ENCODE results near the gene HERC3. TPM values are rescaled to one million over a fixed set of nuclear protein-coding genes. Genes with fewer than 3 reads are reported as not detected.

The HERC3 gene
- total and polyA plus RNA-seq, 9 donors: 9.1 to 14.7 (median 12.7) TPM

- WGBS (ENCODE audit: insufficient coverage): 97% methylated on average over 3 of the region's 6 CpGs
- peak overlapping the region; percentile 76 for H3K27ac ChIP-seq (ENCODE audit: low read length)
- no peaks in the 10 kb centered on the region for H3K9me3 ChIP-seq (replicated peaks; ENCODE audit: control insufficient read depth, low read depth, low read length)
- DNase-seq: peak; percentile 66
- no peaks in the 10 kb centered on the region for H3K27me3 ChIP-seq (ENCODE audit: control insufficient read depth, insufficient read depth, low read length)
- H3K4me1 ChIP-seq (ENCODE audit: control insufficient read depth, insufficient read depth, low read length): peaks cover 18% of the 10 kb centered on the region
- H3K36me3 ChIP-seq (ENCODE audit: control insufficient read depth, insufficient read depth, low read length): peaks cover 53% of the 10 kb centered on the region
- no peak overlapping the region for H3K4me3 ChIP-seq (ENCODE audit: low read length)
Measured at GRCh38 chr4:88728146-88728545, 135.9 kb downstream of the HERC3 start.

DNA sequence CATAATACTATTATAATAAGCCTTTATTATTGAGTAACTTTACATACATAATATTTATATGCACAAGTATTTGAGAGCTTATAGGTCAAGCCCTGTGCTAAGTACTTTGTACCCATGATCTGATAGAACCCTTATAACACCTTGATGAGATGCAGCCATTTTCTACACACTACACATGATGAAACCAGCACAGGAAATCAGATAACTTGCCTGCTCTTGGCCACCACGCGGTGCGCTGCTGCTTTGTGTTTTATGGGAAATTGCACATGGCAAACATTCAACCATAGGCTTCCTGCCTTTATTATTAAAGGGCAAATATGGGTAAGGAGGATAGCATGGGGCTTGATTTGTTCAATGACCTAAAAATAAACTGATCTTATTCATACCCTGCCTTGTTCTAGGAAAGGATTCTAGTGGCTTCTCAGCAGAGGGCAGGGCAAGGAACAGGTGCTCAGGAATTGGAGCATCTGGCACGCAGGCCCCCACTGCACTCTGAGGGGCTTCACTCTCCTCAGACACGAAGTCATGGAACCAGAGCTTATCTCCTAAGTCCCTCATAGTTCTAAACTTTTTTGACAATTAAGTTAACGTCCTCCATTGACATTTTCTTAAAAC, 137.0 kb downstream of the HERC3 start:
- Histone ChIP-seq H3K27ac (ENCODE audit: low read length) (peak overlapping the region; percentile 66), H3K9me3 (replicated peaks; ENCODE audit: control insufficient read depth, low read depth, low read length) (no peaks in the 10 kb centered on the region), H3K36me3 (ENCODE audit: control insufficient read depth, insufficient read depth, low read length) (peaks cover 46% of the 10 kb centered on the region), H3K4me1 (ENCODE audit: control insufficient read depth, insufficient read depth, low read length) (peaks cover 18% of the 10 kb centered on the region), H3K4me3 (ENCODE audit: low read length) (no peak overlapping the region), H3K27me3 (ENCODE audit: control insufficient read depth, insufficient read depth, low read length) (no peaks in the 10 kb centered on the region)
- no CpG with 5 or more reads among the region's 6 CpGs for WGBS (ENCODE audit: insufficient coverage)
- DNase-seq: peak; percentile 35

DNA sequence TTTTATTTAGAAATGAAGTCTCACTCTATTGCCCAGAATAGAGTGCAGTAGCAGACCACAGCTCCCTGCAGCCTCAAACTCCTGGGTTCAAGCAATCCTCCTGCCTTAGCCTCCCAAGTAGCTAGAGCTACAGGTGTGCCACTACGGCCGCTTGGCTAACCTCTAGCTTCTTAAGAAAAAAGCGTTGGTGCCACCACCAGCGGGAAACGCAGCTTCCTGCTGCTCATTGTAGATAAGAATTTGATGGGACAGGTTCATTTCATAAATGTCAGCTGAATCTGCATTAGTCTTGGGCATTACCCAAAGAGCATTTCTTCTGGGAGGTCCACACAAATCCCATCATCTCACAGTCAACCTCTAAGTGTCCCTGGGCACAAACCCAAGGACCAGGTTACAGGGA, 138.5 kb downstream of the HERC3 start:
- Histone ChIP-seq H3K4me1 (ENCODE audit: control insufficient read depth, insufficient read depth, low read length) (peaks cover 18% of the 10 kb centered on the region), H3K9me3 (replicated peaks; ENCODE audit: control insufficient read depth, low read depth, low read length) (no peaks in the 10 kb centered on the region), H3K27ac (ENCODE audit: low read length) (no peak overlapping the region), H3K36me3 (ENCODE audit: control insufficient read depth, insufficient read depth, low read length) (peaks cover 49% of the 10 kb centered on the region), H3K4me3 (ENCODE audit: low read length) (no peak overlapping the region), H3K27me3 (ENCODE audit: control insufficient read depth, insufficient read depth, low read length) (no peaks in the 10 kb centered on the region)
- WGBS (ENCODE audit: insufficient coverage): no CpG with 5 or more reads among the region's 5 CpGs
- no peak for DNase-seq

GRCh38 chr4:88731381-88731780, 139.1 kb downstream of the HERC3 start:
- no peak for DNase-seq
- Histone ChIP-seq H3K9me3 (replicated peaks; ENCODE audit: control insufficient read depth, low read depth, low read length) (no peaks in the 10 kb centered on the region), H3K27me3 (ENCODE audit: control insufficient read depth, insufficient read depth, low read length) (no peaks in the 10 kb centered on the region), H3K27ac (ENCODE audit: low read length) (no peak overlapping the region), H3K4me3 (ENCODE audit: low read length) (no peak overlapping the region), H3K4me1 (ENCODE audit: control insufficient read depth, insufficient read depth, low read length) (peaks cover 18% of the 10 kb centered on the region), H3K36me3 (ENCODE audit: control insufficient read depth, insufficient read depth, low read length) (peaks cover 47% of the 10 kb centered on the region)
- 94% methylated on average over 2 of the region's 4 CpGs for WGBS (ENCODE audit: insufficient coverage)

DNA sequence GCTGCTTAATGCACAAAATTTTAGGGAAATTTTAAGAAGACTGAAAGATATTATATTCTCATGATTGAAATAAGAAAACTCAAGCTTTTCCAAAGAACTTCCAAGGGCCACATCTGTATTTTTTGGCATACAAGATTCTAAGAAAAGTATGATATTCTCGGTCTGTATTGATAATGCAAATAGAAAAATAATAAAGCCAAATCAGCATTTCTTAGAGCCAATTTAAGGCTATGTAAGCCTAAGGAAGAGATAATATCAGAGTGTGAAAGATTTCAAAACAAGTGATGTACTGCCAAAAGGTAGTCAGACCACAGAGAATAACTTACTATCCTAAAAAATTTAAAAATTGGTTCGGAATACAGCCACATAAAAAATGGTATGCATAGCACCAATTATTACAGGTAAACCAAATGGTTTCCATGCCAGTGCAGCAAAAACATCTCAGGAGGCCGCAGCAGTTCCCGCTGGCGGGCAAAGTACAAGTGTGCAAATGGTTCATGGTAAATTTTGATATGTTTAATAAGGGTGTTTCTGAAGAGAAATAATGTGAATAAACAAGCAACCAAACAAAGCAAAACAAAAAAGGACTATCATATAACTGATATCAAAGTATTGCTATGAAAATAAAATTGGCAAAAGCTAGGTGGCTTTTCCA, 140.6 kb downstream of the HERC3 start:
- DNase-seq: no peak

GRCh38 chr4:88734403-88734949, 142.2 kb downstream of the HERC3 start:
- DNase-seq: no peak
- Histone ChIP-seq H3K27ac (ENCODE audit: low read length) (no peak overlapping the region), H3K4me3 (ENCODE audit: low read length) (no peak overlapping the region), H3K36me3 (ENCODE audit: control insufficient read depth, insufficient read depth, low read length) (peaks cover 38% of the 10 kb centered on the region), H3K27me3 (ENCODE audit: control insufficient read depth, insufficient read depth, low read length) (no peaks in the 10 kb centered on the region), H3K9me3 (replicated peaks; ENCODE audit: control insufficient read depth, low read depth, low read length) (no peaks in the 10 kb centered on the region), H3K4me1 (ENCODE audit: control insufficient read depth, insufficient read depth, low read length) (peaks cover 19% of the 10 kb centered on the region)
- 65% methylated on average over 2 of the region's 3 CpGs for WGBS (ENCODE audit: insufficient coverage)

More for the DNA sequence above, 140.6 kb downstream of the HERC3 start:
- Histone ChIP-seq H3K27ac (ENCODE audit: low read length) (no peak overlapping the region), H3K36me3 (ENCODE audit: control insufficient read depth, insufficient read depth, low read length) (peaks cover 37% of the 10 kb centered on the region), H3K9me3 (replicated peaks; ENCODE audit: control insufficient read depth, low read depth, low read length) (no peaks in the 10 kb centered on the region), H3K4me3 (ENCODE audit: low read length) (no peak overlapping the region), H3K27me3 (ENCODE audit: control insufficient read depth, insufficient read depth, low read length) (no peaks in the 10 kb centered on the region), H3K4me1 (ENCODE audit: control insufficient read depth, insufficient read depth, low read length) (peaks cover 17% of the 10 kb centered on the region)
- no CpG with 5 or more reads among the region's 5 CpGs for WGBS (ENCODE audit: insufficient coverage)

GRCh38 chr4:88735564-88735963, 143.3 kb downstream of the HERC3 start:
- Histone ChIP-seq H3K36me3 (ENCODE audit: control insufficient read depth, insufficient read depth, low read length) (peaks cover 36% of the 10 kb centered on the region), H3K4me3 (ENCODE audit: low read length) (no peak overlapping the region), H3K27ac (ENCODE audit: low read length) (no peak overlapping the region), H3K27me3 (ENCODE audit: control insufficient read depth, insufficient read depth, low read length) (no peaks in the 10 kb centered on the region), H3K9me3 (replicated peaks; ENCODE audit: control insufficient read depth, low read depth, low read length) (no peaks in the 10 kb centered on the region), H3K4me1 (ENCODE audit: control insufficient read depth, insufficient read depth, low read length) (peaks cover 23% of the 10 kb centered on the region)
- DNase-seq: no peak
- WGBS (ENCODE audit: insufficient coverage): no CpG with 5 or more reads among the region's 1 CpG

DNA sequence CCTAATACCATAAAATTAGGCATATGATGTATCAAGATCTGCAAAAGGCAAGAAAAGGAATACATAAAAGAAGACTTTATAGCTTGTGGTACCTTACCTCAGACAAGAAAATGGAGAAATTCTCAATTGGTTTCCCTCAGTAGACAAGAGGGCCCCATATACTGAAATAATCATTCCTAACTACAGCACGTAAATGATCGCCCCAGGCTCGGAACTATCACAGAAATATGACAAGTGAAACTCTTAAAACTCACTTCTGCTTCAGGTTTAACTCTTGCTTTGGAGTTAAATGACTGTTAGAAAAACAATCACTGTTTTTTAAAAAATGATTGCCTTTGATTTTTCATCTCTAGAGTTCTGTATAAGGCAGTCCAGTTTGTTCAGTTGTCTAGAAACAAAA, 144.0 kb downstream of the HERC3 start:
- Histone ChIP-seq H3K4me1 (ENCODE audit: control insufficient read depth, insufficient read depth, low read length) (peaks cover 23% of the 10 kb centered on the region), H3K36me3 (ENCODE audit: control insufficient read depth, insufficient read depth, low read length) (peaks cover 31% of the 10 kb centered on the region), H3K9me3 (replicated peaks; ENCODE audit: control insufficient read depth, low read depth, low read length) (no peaks in the 10 kb centered on the region), H3K27ac (ENCODE audit: low read length) (peak overlapping the region; percentile 90), H3K4me3 (ENCODE audit: low read length) (no peak overlapping the region), H3K27me3 (ENCODE audit: control insufficient read depth, insufficient read depth, low read length) (no peaks in the 10 kb centered on the region)
- no CpG with 5 or more reads among the region's 3 CpGs for WGBS (ENCODE audit: insufficient coverage)
- no peak for DNase-seq

- peak; percentile 80 for DNase-seq
- Histone ChIP-seq H3K4me3 (ENCODE audit: low read length) (peak overlapping the region; percentile 1), H3K27me3 (ENCODE audit: control insufficient read depth, insufficient read depth, low read length) (no peaks in the 10 kb centered on the region), H3K36me3 (ENCODE audit: control insufficient read depth, insufficient read depth, low read length) (peaks cover 26% of the 10 kb centered on the region), H3K4me1 (ENCODE audit: control insufficient read depth, insufficient read depth, low read length) (peaks cover 23% of the 10 kb centered on the region), H3K9me3 (replicated peaks; ENCODE audit: control insufficient read depth, low read depth, low read length) (no peaks in the 10 kb centered on the region), H3K27ac (ENCODE audit: low read length) (peak overlapping the region; percentile 90)
- 25% methylated on average over 8 of the region's 14 CpGs for WGBS (ENCODE audit: insufficient coverage)
Measured at GRCh38 chr4:88737307-88737941, 145.1 kb downstream of the HERC3 start.

DNA sequence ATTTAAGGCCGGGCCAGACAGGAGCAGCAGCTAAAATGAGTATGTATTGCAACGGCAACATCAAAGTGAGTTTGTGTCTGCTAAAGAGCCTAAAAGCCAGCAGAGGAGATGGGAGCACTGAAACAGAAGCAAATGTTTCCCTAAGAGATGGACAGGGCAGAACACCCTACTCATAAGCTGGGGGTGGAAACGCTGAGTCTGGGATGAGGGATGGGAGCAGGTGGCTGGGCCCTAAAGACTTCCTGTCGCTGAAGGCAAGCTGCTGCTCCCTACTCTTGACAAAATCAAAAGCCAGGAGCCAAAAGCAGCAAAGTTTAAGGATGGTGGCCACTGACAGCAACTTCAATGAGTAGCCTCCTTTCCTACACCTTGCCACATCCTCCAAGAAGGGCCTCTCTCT, 145.9 kb downstream of the HERC3 start:
- peaks cover 26% of the 10 kb centered on the region for H3K36me3 ChIP-seq (ENCODE audit: control insufficient read depth, insufficient read depth, low read length)
- 70% methylated on average over 3 of the region's 4 CpGs for WGBS (ENCODE audit: insufficient coverage)

More for the DNA sequence above, 145.9 kb downstream of the HERC3 start:
- DNase-seq: peak; percentile 77
- H3K9me3 ChIP-seq (replicated peaks; ENCODE audit: control insufficient read depth, low read depth, low read length): no peaks in the 10 kb centered on the region
- peak overlapping the region; percentile 90 for H3K27ac ChIP-seq (ENCODE audit: low read length)
- peaks cover 23% of the 10 kb centered on the region for H3K4me1 ChIP-seq (ENCODE audit: control insufficient read depth, insufficient read depth, low read length)
- no peak overlapping the region for H3K4me3 ChIP-seq (ENCODE audit: low read length)
- H3K27me3 ChIP-seq (ENCODE audit: control insufficient read depth, insufficient read depth, low read length): no peaks in the 10 kb centered on the region

Data from muscle of leg (tissue), 11 donors.